GM10266 (cell line): Measurements from ENCODE around the gene RAB28.

Source experiments
- DNase-seq: peaks from one replicate; pipeline ENCODE4 v3.0.0; 2012; ENCODE audit errors: extremely low spot score
- TF ChIP-seq, protein P1 (sequence below): IDR thresholded peaks from 2 replicates; pipeline ENCODE4 v1.5.1; 2012; ENCODE audit warnings: mild to moderate bottlenecking, low read depth; ENCODE audit not compliant: control insufficient read depth, insufficient read depth; ENCODE audit errors: missing control alignments

RAB28 gene

GRCh38 chr4:13484122-13484748, at the start of gene RAB28:
RAB28 (minus strand) TSS chr4:13484340.
- TF ChIP-seq, protein P1, sequence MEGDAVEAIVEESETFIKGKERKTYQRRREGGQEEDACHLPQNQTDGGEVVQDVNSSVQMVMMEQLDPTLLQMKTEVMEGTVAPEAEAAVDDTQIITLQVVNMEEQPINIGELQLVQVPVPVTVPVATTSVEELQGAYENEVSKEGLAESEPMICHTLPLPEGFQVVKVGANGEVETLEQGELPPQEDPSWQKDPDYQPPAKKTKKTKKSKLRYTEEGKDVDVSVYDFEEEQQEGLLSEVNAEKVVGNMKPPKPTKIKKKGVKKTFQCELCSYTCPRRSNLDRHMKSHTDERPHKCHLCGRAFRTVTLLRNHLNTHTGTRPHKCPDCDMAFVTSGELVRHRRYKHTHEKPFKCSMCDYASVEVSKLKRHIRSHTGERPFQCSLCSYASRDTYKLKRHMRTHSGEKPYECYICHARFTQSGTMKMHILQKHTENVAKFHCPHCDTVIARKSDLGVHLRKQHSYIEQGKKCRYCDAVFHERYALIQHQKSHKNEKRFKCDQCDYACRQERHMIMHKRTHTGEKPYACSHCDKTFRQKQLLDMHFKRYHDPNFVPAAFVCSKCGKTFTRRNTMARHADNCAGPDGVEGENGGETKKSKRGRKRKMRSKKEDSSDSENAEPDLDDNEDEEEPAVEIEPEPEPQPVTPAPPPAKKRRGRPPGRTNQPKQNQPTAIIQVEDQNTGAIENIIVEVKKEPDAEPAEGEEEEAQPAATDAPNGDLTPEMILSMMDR, result no peak
- DNase-seq, result peak; percentile 91

- TF ChIP-seq, protein P1, result no peak
- DNase-seq, result no peak
Measured at GRCh38 chr4:13531625-13531998, 47.5 kb upstream of the RAB28 start.

DNA sequence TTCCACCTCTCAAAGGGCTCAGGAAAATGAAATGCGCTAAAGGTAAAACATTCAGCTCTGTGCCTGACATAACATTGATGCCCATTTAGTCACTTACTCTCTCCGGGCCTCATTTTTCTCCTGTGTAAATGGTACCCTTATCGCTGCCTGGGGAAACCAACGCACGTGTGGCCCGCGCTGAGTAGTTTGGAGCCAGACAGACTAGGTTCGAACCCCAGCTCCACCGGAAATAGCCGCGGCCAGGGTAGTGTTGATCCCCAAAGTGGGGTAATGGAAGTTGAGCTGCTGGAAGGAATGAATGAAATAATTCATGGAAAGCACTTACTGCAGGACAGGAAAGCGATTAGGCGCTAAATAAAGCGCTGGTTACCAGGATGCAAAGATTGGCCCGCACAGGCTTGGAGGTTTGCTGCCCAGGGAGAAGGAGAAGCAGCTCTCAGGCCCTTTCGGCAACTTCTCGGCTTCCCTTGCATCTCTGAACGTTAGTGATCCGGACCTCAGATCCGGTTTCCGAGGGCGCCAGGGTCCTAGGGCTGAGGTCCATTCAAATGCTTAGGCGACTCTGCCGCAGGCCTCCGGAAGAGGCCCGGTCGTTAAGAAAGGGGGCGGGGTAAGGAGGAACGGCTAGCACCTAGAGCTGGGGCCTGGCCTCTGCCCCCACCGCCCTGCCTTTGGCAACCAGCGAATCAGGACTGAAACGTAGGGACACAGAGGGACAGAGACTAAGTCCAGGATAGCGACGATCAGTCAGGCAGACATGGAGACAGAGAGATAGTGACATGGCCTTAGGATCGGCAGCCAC, 46.9 kb upstream of the RAB28 start:
- TF ChIP-seq, protein P1, result no peak
- peak; percentile 32 for DNase-seq

- peak; percentile 22 for DNase-seq
Measured at GRCh38 chr4:13529128-13529919, 45.2 kb upstream of the RAB28 start.

DNA sequence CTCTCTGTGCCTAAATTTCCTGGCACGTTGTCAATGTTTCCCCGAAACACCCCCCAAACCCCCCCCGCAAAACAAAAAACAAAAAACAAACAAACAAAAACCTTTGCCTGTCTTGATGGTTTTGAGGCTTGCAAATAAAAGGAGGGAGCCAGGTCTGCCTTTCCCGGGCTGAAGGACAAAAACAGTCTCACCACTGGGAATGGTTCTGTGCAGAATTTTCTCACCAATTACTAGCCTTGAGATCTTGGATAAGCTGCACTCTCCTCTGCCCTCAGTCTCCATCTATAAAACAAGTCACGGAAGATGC, 44.6 kb upstream of the RAB28 start:
- TF ChIP-seq, protein P1, result no peak
- DNase-seq, result peak; percentile 31

More at GRCh38 chr4:13529128-13529919, 45.2 kb upstream of the RAB28 start:
- TF ChIP-seq, protein P1, result no peak

GRCh38 chr4:13527981-13528820, 44.1 kb upstream of the RAB28 start:
- DNase-seq, result peak; percentile 78
- TF ChIP-seq, protein P1, result no peak
